K562 (cell line): Measurements from ENCODE around the gene TEX22. TPM values are rescaled to one million over a fixed set of nuclear protein-coding genes. Genes with fewer than 3 reads are reported as not detected.

ENCODE experiments used
- ATAC-seq: fragments of 200-7000 bp; cut with Tn5 transposase; 3 replicates; pipeline ENCODE4 v1.9.1; 2020; ENCODE audit warnings: moderate library complexity
- BruUV-seq: library from RNA; stranded (reverse); fragments of 400-500 nt; replicated peaks from 2 replicates; lab custom pipeline; 2021; lab: Mats Ljungman, UMichigan
- CTCF ChIA-PET: fragments of 300-600 bp; formaldehyde crosslinking; extraction: SDS; loops from one replicate; lab custom pipeline; 2021; ENCODE audit warnings: low intra/inter-chr PET ratio; lab: Yijun Ruan, JAX
- POLR2A ChIA-PET: fragments of 300-600, 350-650 bp; sonication (Branson Sonifier 250); formaldehyde crosslinking; extraction: SDS; loops from one replicate; lab custom pipeline; 2021; ENCODE audit warnings: antibody characterized with exemption, inconsistent platforms; lab: Yijun Ruan, JAX
- DNase-seq, 4 experiments: peaks; one replicate each; pipeline versions ENCODE4 v3.0.0 to v3.0.0-alpha.2; 2011 to 2018; ENCODE audit warnings: low spot score in 3 of 4, mixed read lengths in 3 of 4; ENCODE audit errors: extremely low read depth in 1 of 4
- FAIRE-seq: peaks from 2 replicates; lab custom pipeline; 2011; peaks lifted over from hg19 to GRCh38; lab: Jason Lieb, UNC
- H2AFZ ChIP-seq: 2 replicates; pipeline ENCODE4 v1.6.0; 2011; ENCODE audit warnings: low read depth, low read length, control low read depth, inconsistent platforms
- H3K27ac ChIP-seq: fragments of 200-600 bp; 3 replicates; pipeline ENCODE4 v1.8.0; 2011; ENCODE audit warnings: low read depth, mild to moderate bottlenecking, control low read depth, inconsistent platforms, low read length, moderate library complexity, mixed read lengths; ENCODE audit errors: extremely low read depth
- H3K27me3 ChIP-seq, 2 experiments: fragments of 300-600 bp in 1 of 2; 2 replicates in 1 of 2; 3 replicates in 1 of 2; pipeline versions ENCODE4 v1.6.0 to v1.8.0; 2011; ENCODE audit warnings: inconsistent platforms in 2 of 2, low read length in 2 of 2, mild to moderate bottlenecking in 1 of 2, mixed read lengths in 1 of 2, moderate library complexity in 1 of 2; ENCODE audit not compliant: control insufficient read depth in 2 of 2, insufficient read depth in 2 of 2
- H3K36me3 ChIP-seq: fragments of 300-600 bp; 3 replicates; pipeline ENCODE4 v1.8.0; 2011; ENCODE audit warnings: mild to moderate bottlenecking, low read length, inconsistent platforms; ENCODE audit not compliant: control insufficient read depth, insufficient read depth
- H3K4me1 ChIP-seq, 2 experiments: fragments of 200-600 bp in 1 of 2; replicated peaks in 1 of 2; 2 replicates in 1 of 2; 3 replicates in 1 of 2; pipeline versions ENCODE4 v1.5.1 to v1.8.0; 2011; ENCODE audit warnings: inconsistent platforms in 2 of 2, low read length in 2 of 2, mild to moderate bottlenecking in 1 of 2, mixed read lengths in 1 of 2, moderate library complexity in 1 of 2; ENCODE audit not compliant: control insufficient read depth in 2 of 2, insufficient read depth in 2 of 2
- H3K4me2 ChIP-seq: 2 replicates; pipeline ENCODE4 v1.6.1; 2011; ENCODE audit warnings: low read length, control low read depth, inconsistent platforms, mixed read lengths; ENCODE audit not compliant: insufficient read depth
- H3K4me3 ChIP-seq: fragments of 200-600 bp; sonication (generic), shearing (Covaris generic); 2 replicates; pipeline ENCODE4 v1.5.1; 2016; ENCODE audit warnings: control low read depth, inconsistent platforms
- H3K79me2 ChIP-seq: fragments of 200-600 bp; 3 replicates; pipeline ENCODE4 v1.8.0; 2011; ENCODE audit warnings: low read length, inconsistent platforms; ENCODE audit not compliant: control insufficient read depth, insufficient read depth
- H3K9ac ChIP-seq, 2 experiments: 2 replicates each; pipeline versions ENCODE4 v1.6.0 to v1.6.1; 2011; ENCODE audit warnings: low read depth in 2 of 2, low read length in 2 of 2, control low read depth in 1 of 2, inconsistent platforms in 1 of 2, mild to moderate bottlenecking in 1 of 2, mixed read lengths in 1 of 2; ENCODE audit not compliant: insufficient read depth in 1 of 2
- H3K9me1 ChIP-seq: one replicate; pipeline ENCODE4 v1.6.0; 2011; ENCODE audit warnings: inconsistent platforms, mild to moderate bottlenecking, low read length, moderate library complexity; ENCODE audit not compliant: control insufficient read depth, insufficient read depth
- H3K9me3 ChIP-seq: replicated peaks from 2 replicates; pipeline ENCODE4 v1.5.1; 2011; ENCODE audit warnings: low read depth, low read length, inconsistent platforms; ENCODE audit not compliant: control insufficient read depth, insufficient read depth
- H4K20me1 ChIP-seq: replicated peaks from 2 replicates; pipeline ENCODE4 v1.6.1; 2011; ENCODE audit warnings: low read length, inconsistent platforms, mixed read lengths; ENCODE audit not compliant: control insufficient read depth, insufficient read depth
- ZNF23 ChIP-seq: fragments of 250-450 bp; sonication (Bioruptor Pico); IDR thresholded peaks from 2 replicates; pipeline ENCODE4 v1.4.0; 2020; ENCODE audit warnings: mild to moderate bottlenecking
- WGBS: fragments of 100-300 bp; shearing (Covaris generic); methylation state at CpG from one replicate; pipeline ENCODE4 v1.1.6; 2016; ENCODE audit warnings: low coverage, mixed read lengths; ENCODE audit not compliant: insufficient coverage; ENCODE audit errors: missing lambda C conversion rate; 5-methylcytosine and 5-hydroxymethylcytosine counted together
- in situ Hi-C: fragments of 300-500 bp; cut with MboI; formaldehyde crosslinking; loops from 4 replicates; pipeline ENCODE4 v1.15.0; 2018; ENCODE audit warnings: inconsistent platforms, mixed read lengths
- intact Hi-C: fragments of 100-400 bp; cut with micrococcal nuclease; formaldehyde crosslinking; loops from 2 replicates; pipeline ENCODE4 v1.14.2; 2022
- polyA plus RNA-seq, 8 experiments: library from polyadenylated mRNA; depleted of rRNA in 4 of 8; stranded (reverse) in 5 of 8; unstranded in 3 of 8; fragments of >200 nt; fragmentation: Nextera tagmentation in 2 of 8; fragmentation: Illumina TruSeq in 1 of 8; extraction: Ambion mirVana in 2 of 8; extraction: Trizol in 1 of 8; gene quantifications; 2 replicates each; pipeline versions ENCODE4 v1.2.1 to v1.2.3, GENCODE V29; 2011 to 2014; ENCODE audit warnings: inconsistent platforms in 1 of 8, missing spikeins in 1 of 8
- total RNA-seq, 7 experiments: library from RNA; depleted of rRNA in 6 of 7; stranded (reverse); fragments of >200 nt in 6 of 7; fragmentation: Illumina TruSeq in 2 of 7; extraction: Trizol in 2 of 7; gene quantifications; 2 replicates each; pipeline versions ENCODE4 v1.2.1 to v1.2.3, GENCODE V29; 2011 to 2021; ENCODE audit warnings: low replicate concordance in 1 of 7
- TF ChIP-seq, protein P1 (sequence below), 3 experiments: fragments of 200-800 bp in 1 of 3; sonication (Bioruptor generic) in 1 of 3; sonication (generic) in 1 of 3; formaldehyde crosslinking in 1 of 3; IDR thresholded peaks; 2 replicates each; pipeline versions ENCODE4 v1.6.1 to v1.8.0; 2016 to 2022; ENCODE audit warnings: mild to moderate bottlenecking in 2 of 3, missing compliant biosample characterization in 2 of 3, missing genetic modification characterization in 2 of 3, missing genetic modification reagents in 1 of 3

The TEX22 gene
- total and polyA plus RNA-seq, 9 of the 15 experiments (the other 6 are each of a cell fraction or from before 2014, with no cell fraction given): 0.04 to 1.7 (median 0.23) TPM; not detected in 2

DNA sequence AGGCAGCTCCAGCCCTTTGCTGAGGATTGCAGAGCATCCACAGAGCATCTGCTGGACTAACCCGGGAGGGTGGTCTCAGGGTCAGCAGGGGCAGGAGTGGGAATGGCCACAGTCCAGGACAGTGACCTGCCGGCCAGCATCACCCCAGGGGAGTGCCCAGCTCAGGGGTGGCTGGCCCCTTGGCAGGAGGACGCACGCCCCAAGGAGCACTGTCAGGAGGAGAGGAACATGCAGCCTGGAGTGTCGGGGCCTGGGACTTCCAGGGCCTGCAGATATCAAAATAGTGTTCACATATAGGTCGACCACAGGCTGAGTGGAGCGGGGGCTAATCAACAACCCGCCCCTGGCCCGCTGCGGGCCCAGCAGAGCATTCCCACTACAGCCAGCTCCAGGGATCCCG, 33.2 kb upstream of the TEX22 start (continued):
- TF ChIP-seq, protein P1, sequence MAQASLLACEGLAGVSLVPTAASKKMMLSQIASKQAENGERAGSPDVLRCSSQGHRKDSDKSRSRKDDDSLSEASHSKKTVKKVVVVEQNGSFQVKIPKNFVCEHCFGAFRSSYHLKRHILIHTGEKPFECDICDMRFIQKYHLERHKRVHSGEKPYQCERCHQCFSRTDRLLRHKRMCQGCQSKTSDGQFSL (CRISPR knock-in tag; IDR thresholded peaks at IDR 0.05): no peak
- TF ChIP-seq, protein P1 (tag; IDR thresholded peaks at IDR 0.05): no peak

GRCh38 chr14:105365681-105366080, 32.7 kb upstream of the TEX22 start:
- H3K9me3 ChIP-seq: no peaks in the 10 kb centered on the region
- no peaks in the 10 kb centered on the region for H4K20me1 ChIP-seq
- TF ChIP-seq ZNF23 (CRISPR knock-in tag): no peak
- TF ChIP-seq, all 486 proteins: peak for 0
- FAIRE-seq (no peak), DNase-seq (no peak), ATAC-seq (no peak)
- BruUV-seq: no TSS peak
- Histone ChIP-seq H3K27ac (no peak overlapping the region), H3K4me3 (no peak overlapping the region), H3K9ac (no peak overlapping the region), H3K27me3 (no peaks in the 10 kb centered on the region), H3K79me2 (no peaks in the 10 kb centered on the region), H3K9me1 (no peaks in the 10 kb centered on the region), H3K4me2 (no peak overlapping the region), H2AFZ (no peak overlapping the region), H3K36me3 (no peaks in the 10 kb centered on the region), H3K4me1 (peaks cover 0 to 27% of the 10 kb centered on the region in 2 experiments; a peak in 2 of 5 replicates)
- ChIA-PET CTCF (no interaction called here), POLR2A (interaction anchor here (0.6 to 1.1 kb wide), 2 partner anchors 18 to 64 kb away, joined by 3 read pairs; no protein-coding TSS in a partner anchor)
- 88% methylated on average over 10 of the region's 12 CpGs for WGBS
- in situ Hi-C loops: no loop called here
- intact Hi-C loops: no loop called here
